HepG2 (cell line): ENCODE results near the gene STUM. TPM values are rescaled to one million over a fixed set of nuclear protein-coding genes. Genes with fewer than 3 reads are reported as not detected.

Experiments
- ATAC-seq: fragments of 200-7000 bp; cut with Tn5 transposase; 3 replicates; pipeline ENCODE4 v1.9.1; 2020; ENCODE audit warnings: mild to moderate bottlenecking, moderate library complexity
- BruUV-seq: library from RNA; stranded (reverse); fragments of 400-500 nt; replicated peaks from 2 replicates; lab custom pipeline; 2021; lab: Mats Ljungman, UMichigan
- CTCF ChIA-PET: fragments of 300-600 bp; formaldehyde crosslinking; extraction: SDS; loops from one replicate; lab custom pipeline; 2021; ENCODE audit warnings: low total read pairs, inconsistent platforms, low intra/inter-chr PET ratio; lab: Yijun Ruan, JAX
- POLR2A ChIA-PET: fragments of 350-600 bp; sonication (Branson Sonifier 250); formaldehyde crosslinking; loops from one replicate; lab custom pipeline; 2020; ENCODE audit warnings: antibody characterized with exemption, inconsistent platforms; lab: Yijun Ruan, JAX
- DNase-seq: peaks from one replicate; pipeline ENCODE4 v3.0.0-alpha.2; 2015; ENCODE audit warnings: low spot score
- FAIRE-seq: peaks from 3 replicates; lab custom pipeline; 2011; peaks lifted over from hg19 to GRCh38; lab: Jason Lieb, UNC
- H2AFZ ChIP-seq: one replicate; pipeline ENCODE4 v1.6.1; 2011; ENCODE audit warnings: low read length, inconsistent platforms
- H3K27ac ChIP-seq: fragments of 300-600 bp; 3 replicates; pipeline ENCODE4 v1.8.0; 2011; ENCODE audit warnings: mixed run types, mild to moderate bottlenecking, mixed read lengths, low read length, inconsistent platforms; ENCODE audit not compliant: insufficient read depth; ENCODE audit errors: extremely low read length
- H3K27me3 ChIP-seq, 2 experiments: fragments of 200-600 bp in 1 of 2; 2 replicates in 1 of 2; 3 replicates in 1 of 2; pipeline versions ENCODE4 v1.6.0 to v1.8.0; 2011; ENCODE audit warnings: low read length in 2 of 2, mild to moderate bottlenecking in 2 of 2, moderate library complexity in 2 of 2, inconsistent platforms in 1 of 2; ENCODE audit not compliant: insufficient read depth in 2 of 2, control insufficient read depth in 1 of 2
- H3K36me3 ChIP-seq, 2 experiments: fragments of 200-600 bp in 1 of 2; replicated peaks in 1 of 2; 2 replicates in 1 of 2; 3 replicates in 1 of 2; pipeline versions ENCODE4 v1.5.1 to v1.8.0; 2011; ENCODE audit warnings: low read length in 2 of 2, inconsistent platforms in 1 of 2; ENCODE audit not compliant: insufficient read depth in 2 of 2, control insufficient read depth in 1 of 2
- H3K4me1 ChIP-seq: 2 replicates; pipeline ENCODE4 v1.5.1; 2012; ENCODE audit warnings: low read length, inconsistent platforms; ENCODE audit not compliant: insufficient read depth
- H3K4me2 ChIP-seq: 2 replicates; pipeline ENCODE4 v1.6.0; 2011; ENCODE audit warnings: low read depth, low read length, inconsistent platforms
- H3K4me3 ChIP-seq, 3 experiments: fragments of 200-600 bp in 1 of 3; sonication (generic), shearing (Covaris generic) in 1 of 3; replicated peaks in 1 of 3; 2 replicates each; pipeline ENCODE4 v1.5.1; 2011 to 2016; ENCODE audit warnings: low read length in 3 of 3, inconsistent platforms in 2 of 3, low read depth in 2 of 3, mild to moderate bottlenecking in 2 of 3, control low read depth in 1 of 3, mixed read lengths in 1 of 3; ENCODE audit not compliant: insufficient read depth in 1 of 3
- H3K79me2 ChIP-seq: one replicate; pipeline ENCODE4 v1.6.1; 2011; ENCODE audit warnings: low read length, inconsistent platforms; ENCODE audit not compliant: insufficient read depth
- H3K9ac ChIP-seq: 2 replicates; pipeline ENCODE4 v1.6.0; 2011; ENCODE audit warnings: mild to moderate bottlenecking, low read depth, low read length, inconsistent platforms; ENCODE audit not compliant: insufficient read depth
- H3K9me3 ChIP-seq: 2 replicates; pipeline ENCODE4 v1.5.1; 2012; ENCODE audit warnings: mild to moderate bottlenecking, low read length
- H4K20me1 ChIP-seq: 2 replicates; pipeline ENCODE4 v1.6.0; 2011; ENCODE audit warnings: inconsistent platforms, mild to moderate bottlenecking, low read length, moderate library complexity; ENCODE audit not compliant: insufficient read depth
- ARNTL ChIP-seq: sonication (generic); formaldehyde crosslinking; IDR thresholded peaks from 2 replicates; pipeline ENCODE4 v1.4.0; 2020; ENCODE audit warnings: mild to moderate bottlenecking, missing genetic modification reagents
- ASH2L ChIP-seq: fragments of 300-600, 200-600 bp; sonication (generic); IDR thresholded peaks from 2 replicates; pipeline ENCODE4 v1.7.0; 2017; ENCODE audit warnings: low read depth, mild to moderate bottlenecking, moderate library complexity, mixed read lengths, low read length; ENCODE audit not compliant: insufficient read length
- BCL6 ChIP-seq: IDR thresholded peaks from 2 replicates; pipeline ENCODE4 v1.6.1; 2016; ENCODE audit warnings: missing genetic modification reagents, missing compliant biosample characterization
- MEIS1 ChIP-seq: sonication (generic); formaldehyde crosslinking; IDR thresholded peaks from 2 replicates; pipeline ENCODE4 v1.9.0; 2021; ENCODE audit warnings: mild to moderate bottlenecking, missing genetic modification reagents, moderate library complexity, borderline replicate concordance
- SRF ChIP-seq: IDR thresholded peaks from 2 replicates; pipeline ENCODE4 v1.6.1; 2011; ENCODE audit warnings: mild to moderate bottlenecking, low read depth, low read length, moderate library complexity
- whole genome bisulfite sequencing: methylation state at CpG from one replicate; pipeline ENCODE4 v1.1.6; 2017; ENCODE audit warnings: low lambda C conversion rate; 5-methylcytosine and 5-hydroxymethylcytosine counted together
- in situ Hi-C: cut with HindIII; loops from 2 replicates; pipeline ENCODE4 v1.10.0; 2017; ENCODE audit warnings: low pct_unique_long_range_greater_than_20kb; ENCODE audit not compliant: extremely low pct_ligation_motif_present
- intact Hi-C: fragments of 100-400 bp; cut with micrococcal nuclease; formaldehyde crosslinking; loops from one replicate; pipeline ENCODE4 v1.10.0; 2022; ENCODE audit not compliant: unreplicated experiment
- polyA plus RNA-seq, 8 experiments: library from polyadenylated mRNA; depleted of rRNA in 3 of 8; stranded (reverse) in 7 of 8; unstranded in 1 of 8; fragments of >200 nt; fragmentation: Illumina TruSeq in 4 of 8; extraction: Trizol in 4 of 8; gene quantifications; 2 replicates each; pipeline versions ENCODE4 v1.2.1 to v1.2.3, GENCODE V29; 2011 to 2016; ENCODE audit warnings: low read depth in 4 of 8, missing spikeins in 1 of 8, mixed read lengths in 1 of 8; ENCODE audit not compliant: insufficient read depth in 1 of 8
- total RNA-seq, 5 experiments: library from RNA; depleted of rRNA; stranded (reverse); fragments of >200 nt; fragmentation: Illumina TruSeq; extraction: Trizol; gene quantifications; 2 replicates each; pipeline ENCODE4 v1.2.3, GENCODE V29; 2016; ENCODE audit warnings: low read depth in 1 of 5
- TF ChIP-seq, protein P1 (sequence below): sonication (generic); formaldehyde crosslinking; IDR thresholded peaks from 2 replicates; pipeline ENCODE4 v1.4.0; 2020; ENCODE audit warnings: missing genetic modification reagents
- TF ChIP-seq, protein P2 (sequence below): sonication (generic); formaldehyde crosslinking; IDR thresholded peaks from 2 replicates; pipeline ENCODE4 v1.5.0; 2020; ENCODE audit warnings: mild to moderate bottlenecking, missing genetic modification reagents, moderate library complexity

The STUM gene
- total and polyA plus RNA-seq, 2 of the 13 experiments (the other 11 are each of a cell fraction or from before 2014, with no cell fraction given) = not detected

DNA sequence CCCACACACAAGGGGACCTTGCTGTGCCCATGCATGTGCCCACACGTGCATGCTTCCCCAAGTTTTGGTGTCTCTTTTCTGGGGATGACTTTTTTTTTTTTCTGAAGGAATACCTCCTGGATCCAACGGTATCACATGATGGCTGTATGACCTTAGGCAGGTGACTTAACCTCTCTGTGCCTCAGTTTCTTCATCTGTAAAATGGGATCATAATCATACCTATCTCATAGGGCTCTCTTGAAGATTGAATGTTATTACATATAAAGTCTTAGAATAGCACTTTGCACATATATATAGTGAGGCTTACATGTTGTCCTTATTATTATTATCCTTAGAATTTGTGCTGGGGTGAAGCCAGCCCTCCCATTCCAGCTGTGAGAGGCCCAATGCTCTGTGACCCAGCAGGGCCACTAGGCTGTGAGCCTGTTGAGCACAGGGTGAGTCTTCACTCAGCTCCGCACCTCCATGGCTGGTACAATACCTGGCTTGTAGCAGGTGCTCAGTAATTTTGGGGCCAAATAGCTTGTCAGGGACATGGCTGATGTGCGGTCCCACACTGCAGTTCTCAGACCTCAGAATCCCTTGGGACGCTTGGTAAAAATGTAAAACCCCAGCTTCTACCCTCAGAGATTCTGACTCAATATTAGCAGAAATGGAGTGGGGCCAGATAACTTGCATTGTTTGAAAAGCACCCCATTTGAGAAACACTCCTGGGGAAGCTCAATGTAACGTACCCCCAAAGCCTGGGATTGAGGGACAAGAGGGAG is 20.6 kb downstream of the STUM start (continued):
- no peak for TF ChIP-seq ASH2L

DNA sequence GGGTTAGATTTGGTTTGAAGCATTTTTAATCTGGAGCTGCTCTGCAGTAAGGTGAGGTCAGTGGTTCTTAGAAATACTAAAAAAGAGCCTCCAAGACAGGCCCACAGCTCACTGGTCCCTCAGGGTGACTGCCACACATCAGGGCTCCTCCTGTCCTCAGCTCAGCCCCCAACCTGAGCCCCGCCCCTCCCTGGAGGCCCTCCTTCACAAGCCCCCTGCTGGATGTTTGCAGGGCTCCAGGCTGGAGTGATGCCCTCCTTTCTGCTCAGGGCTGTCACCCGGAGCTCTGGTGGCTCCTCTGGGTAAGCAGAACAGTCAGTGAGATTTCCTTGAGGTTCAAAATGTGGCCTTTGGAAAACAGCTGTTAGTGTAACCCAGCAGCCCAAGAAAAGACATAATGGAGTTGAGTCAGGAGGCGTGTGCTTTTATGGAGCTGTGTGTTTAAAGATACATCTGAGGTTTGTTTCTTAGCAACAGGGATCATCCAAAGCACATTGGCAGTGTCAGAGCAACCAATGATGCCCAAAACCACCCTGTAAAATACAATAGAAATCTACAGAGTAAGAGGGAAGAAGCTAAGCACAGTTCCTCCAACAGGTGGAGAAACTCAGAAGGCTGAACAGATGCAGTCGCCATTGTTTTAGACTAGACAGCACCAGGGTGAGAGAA is 21.4 kb downstream of the STUM start:
- Histone ChIP-seq H3K9ac (no peak overlapping the region), H3K79me2 (no peaks in the 10 kb centered on the region), H2AFZ (no peak overlapping the region), H3K4me2 (no peak overlapping the region), H3K4me1 (no peaks in the 10 kb centered on the region), H3K27ac (no peak overlapping the region), H3K9me3 (no peaks in the 10 kb centered on the region), H3K36me3 (no peaks in the 10 kb centered on the region), H3K27me3 (peaks cover 0 to 1% of the 10 kb centered on the region in 2 experiments; a peak in 3 of 5 replicates), H3K4me3 (no peak overlapping the region), H4K20me1 (no peaks in the 10 kb centered on the region)
- ChIA-PET CTCF (no interaction called here), POLR2A (no interaction called here)
- in situ Hi-C loops = no loop called here
- intact Hi-C loops = loop anchor here (1.0 kb wide), 1 partner anchor 146 kb away; no protein-coding TSS in a partner anchor
- WGBS = 70% methylated on average over 2 of the region's 4 CpGs
- ATAC-seq = peak; percentile 96
- TF ChIP-seq, protein P1, sequence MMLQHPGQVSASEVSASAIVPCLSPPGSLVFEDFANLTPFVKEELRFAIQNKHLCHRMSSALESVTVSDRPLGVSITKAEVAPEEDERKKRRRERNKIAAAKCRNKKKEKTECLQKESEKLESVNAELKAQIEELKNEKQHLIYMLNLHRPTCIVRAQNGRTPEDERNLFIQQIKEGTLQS (CRISPR knock-in tag) = no peak
- TF ChIP-seq MEIS1 (CRISPR knock-in tag) (no peak), BCL6 (CRISPR knock-in tag) (no peak), SRF (no peak), ARNTL (CRISPR knock-in tag) (no peak)
- TF ChIP-seq, protein P2, sequence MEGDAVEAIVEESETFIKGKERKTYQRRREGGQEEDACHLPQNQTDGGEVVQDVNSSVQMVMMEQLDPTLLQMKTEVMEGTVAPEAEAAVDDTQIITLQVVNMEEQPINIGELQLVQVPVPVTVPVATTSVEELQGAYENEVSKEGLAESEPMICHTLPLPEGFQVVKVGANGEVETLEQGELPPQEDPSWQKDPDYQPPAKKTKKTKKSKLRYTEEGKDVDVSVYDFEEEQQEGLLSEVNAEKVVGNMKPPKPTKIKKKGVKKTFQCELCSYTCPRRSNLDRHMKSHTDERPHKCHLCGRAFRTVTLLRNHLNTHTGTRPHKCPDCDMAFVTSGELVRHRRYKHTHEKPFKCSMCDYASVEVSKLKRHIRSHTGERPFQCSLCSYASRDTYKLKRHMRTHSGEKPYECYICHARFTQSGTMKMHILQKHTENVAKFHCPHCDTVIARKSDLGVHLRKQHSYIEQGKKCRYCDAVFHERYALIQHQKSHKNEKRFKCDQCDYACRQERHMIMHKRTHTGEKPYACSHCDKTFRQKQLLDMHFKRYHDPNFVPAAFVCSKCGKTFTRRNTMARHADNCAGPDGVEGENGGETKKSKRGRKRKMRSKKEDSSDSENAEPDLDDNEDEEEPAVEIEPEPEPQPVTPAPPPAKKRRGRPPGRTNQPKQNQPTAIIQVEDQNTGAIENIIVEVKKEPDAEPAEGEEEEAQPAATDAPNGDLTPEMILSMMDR (CRISPR knock-in tag) = peak; percentile 21; the same call in 1 of the 2 replicates
- peak; percentile 16 for DNase-seq
- no TSS peak for BruUV-seq
- FAIRE-seq = no peak
